22Rv1 (cell line): ENCODE measurements around the gene ABL1.

ENCODE experiments used
- CTCF ChIP-seq: fragments of 450-650 bp; IDR thresholded peaks from 2 replicates; pipeline ENCODE4 v1.5.1; 2017; ENCODE audit warnings: mild to moderate bottlenecking
- ZFX ChIP-seq: fragments of 450-650 bp; IDR thresholded peaks from 2 replicates; pipeline ENCODE4 v1.6.1; 2017; ENCODE audit warnings: antibody characterized with exemption, borderline replicate concordance

- TF ChIP-seq CTCF = no peak
- no peak for TF ChIP-seq ZFX
These were observed 60.6 kb downstream of the ABL1 start for GRCh38 chr9:130895481-130896232.
